SK-N-SH (cell line): Measurements from ENCODE around the gene ARHGAP1. TPM values are rescaled to one million over a fixed set of nuclear protein-coding genes. Genes with fewer than 3 reads are reported as not detected.

ENCODE experiments used
- CTCF ChIA-PET: fragments of 300-600, 350-600 bp; formaldehyde crosslinking; extraction: SDS; loops from one replicate; lab custom pipeline; 2021; lab: Yijun Ruan, JAX
- POLR2A ChIA-PET: fragments of 350-600 bp; sonication (Branson Sonifier 250); formaldehyde crosslinking; extraction: SDS; loops from one replicate; lab custom pipeline; 2020; ENCODE audit warnings: antibody characterized with exemption, inconsistent platforms; lab: Yijun Ruan, JAX
- DNase-seq: peaks from one replicate; pipeline ENCODE4 v3.0.0; 2012
- H2AFZ ChIP-seq: fragments of 200-600 bp; sonication (generic); 2 replicates; pipeline ENCODE4 v1.8.1; 2016; ENCODE audit warnings: antibody characterized with exemption, mild to moderate bottlenecking, low read depth
- H3F3A ChIP-seq: fragments of 200-600 bp; sonication (generic); replicated peaks from 2 replicates; pipeline ENCODE3; 2016; ENCODE audit warnings: antibody characterized with exemption, mild to moderate bottlenecking; ENCODE audit not compliant: insufficient read depth
- H3K27ac ChIP-seq, 2 experiments: fragments of 200-500 bp in 1 of 2; fragments of 200-600 bp in 1 of 2; sonication (Bioruptor generic) in 1 of 2; sonication (generic), shearing (Covaris generic) in 1 of 2; 2 replicates each; pipeline versions ENCODE4 v1.5.1 to v1.6.1; 2014 to 2016; ENCODE audit warnings: low read depth in 2 of 2, inconsistent platforms in 1 of 2, low read length in 1 of 2, mild to moderate bottlenecking in 1 of 2, mixed read lengths in 1 of 2
- H3K27me3 ChIP-seq: fragments of 200-600 bp; sonication (generic), shearing (Covaris generic); 2 replicates; pipeline ENCODE4 v1.6.1; 2016; ENCODE audit warnings: mixed run types; ENCODE audit not compliant: insufficient read depth
- H3K36me3 ChIP-seq, 2 experiments: fragments of 200-500 bp in 1 of 2; fragments of 200-600 bp in 1 of 2; sonication (Bioruptor generic) in 1 of 2; sonication (generic) in 1 of 2; replicated peaks in 1 of 2; 2 replicates each; pipeline versions ENCODE3 to v1.5.1; 2014 to 2016; ENCODE audit warnings: low read length in 1 of 2, mild to moderate bottlenecking in 1 of 2; ENCODE audit not compliant: insufficient read depth in 2 of 2, control insufficient read depth in 1 of 2
- H3K4me1 ChIP-seq, 2 experiments: fragments of 200-500 bp in 1 of 2; fragments of 200-600 bp in 1 of 2; sonication (Bioruptor generic) in 1 of 2; sonication (generic), shearing (Covaris generic) in 1 of 2; 2 replicates each; pipeline versions ENCODE4 v1.5.1 to v1.6.1; 2014 to 2016; ENCODE audit warnings: low read depth in 1 of 2, low read length in 1 of 2, mixed run types in 1 of 2; ENCODE audit not compliant: insufficient read depth in 2 of 2, control insufficient read depth in 1 of 2
- H3K4me2 ChIP-seq: fragments of 200-600 bp; sonication (generic), shearing (Covaris generic); 2 replicates; pipeline ENCODE4 v1.6.1; 2017; ENCODE audit warnings: mixed run types
- H3K4me3 ChIP-seq, 2 experiments: fragments of 200-500 bp in 1 of 2; fragments of 200-600 bp in 1 of 2; sonication (Bioruptor generic) in 1 of 2; sonication (generic), shearing (Covaris generic) in 1 of 2; 2 replicates each; pipeline versions ENCODE4 v1.5.1 to v1.8.1; 2014 to 2016; ENCODE audit warnings: low read depth in 2 of 2, inconsistent platforms in 1 of 2, low read length in 1 of 2, mild to moderate bottlenecking in 1 of 2, mixed read lengths in 1 of 2, moderate library complexity in 1 of 2
- H3K79me2 ChIP-seq: fragments of 200-600 bp; sonication (generic); 2 replicates; pipeline ENCODE4 v1.8.1; 2017; ENCODE audit warnings: mild to moderate bottlenecking; ENCODE audit not compliant: insufficient read depth
- H3K9ac ChIP-seq: fragments of 200-600 bp; sonication (generic); 2 replicates; pipeline ENCODE4 v1.6.1; 2017; ENCODE audit warnings: mixed run types
- H3K9me2 ChIP-seq: fragments of 200-600 bp; sonication (generic); 2 replicates; pipeline ENCODE4 v1.6.1; 2017; ENCODE audit warnings: mixed run types
- H3K9me3 ChIP-seq: fragments of 200-600 bp; sonication (generic); 2 replicates; pipeline ENCODE4 v1.6.1; 2017; ENCODE audit warnings: mixed run types, mild to moderate bottlenecking, moderate library complexity
- H4K20me1 ChIP-seq: fragments of 200-600 bp; sonication (generic); 2 replicates; pipeline ENCODE4 v1.6.1; 2017; ENCODE audit warnings: mild to moderate bottlenecking, mixed run types; ENCODE audit not compliant: insufficient read depth
- ELF1 ChIP-seq: IDR thresholded peaks from 2 replicates; pipeline ENCODE4 v1.4.0; 2012
- EZH2phosphoT487 ChIP-seq: fragments of 200-600 bp; sonication (generic); IDR thresholded peaks from 2 replicates; pipeline ENCODE4 v1.6.1; 2017; ENCODE audit warnings: low read depth, mixed run types, mild to moderate bottlenecking, antibody characterized with exemption, moderate library complexity, borderline replicate concordance
- RFX5 ChIP-seq: IDR thresholded peaks from 2 replicates; pipeline ENCODE4 v1.6.1; 2012; ENCODE audit warnings: mild to moderate bottlenecking, improper control_type of control experiment, low read length
- YY1 ChIP-seq: IDR thresholded peaks from 2 replicates; pipeline ENCODE4 v1.4.0; 2012; ENCODE audit warnings: low read depth, mild to moderate bottlenecking
- WGBS: methylation state at CpG from one replicate; pipeline ENCODE4 v1.1.6; 2017; ENCODE audit warnings: low lambda C conversion rate; 5-methylcytosine and 5-hydroxymethylcytosine counted together
- polyA plus RNA-seq, 3 experiments: library from polyadenylated mRNA; depleted of rRNA; stranded (reverse); fragments of >200 nt; gene quantifications; 2 replicates each; pipeline ENCODE4 v1.2.3, GENCODE V29; 2012

The ARHGAP1 gene
- polyA plus RNA-seq, 1 of the 3 experiments (the other 2 are of a cell fraction): 27.1 TPM

GRCh38 chr11:46628961-46629360 lies 71.5 kb downstream of the ARHGAP1 start:
- Histone ChIP-seq H4K20me1 (no peaks in the 10 kb centered on the region), H3K9me2 (no peaks in the 10 kb centered on the region), H3K79me2 (peaks cover 35% of the 10 kb centered on the region), H3K27ac (no peak overlapping the region), H3K4me3 (no peak overlapping the region), H2AFZ (no peak overlapping the region), H3K9ac (no peak overlapping the region), H3K4me1 (no peaks in the 10 kb centered on the region), H3K36me3 (peaks cover 19 to 34% of the 10 kb centered on the region in 2 experiments), H3F3A (peaks cover 5% of the 10 kb centered on the region), H3K4me2 (no peak overlapping the region), H3K27me3 (no peaks in the 10 kb centered on the region), H3K9me3 (no peaks in the 10 kb centered on the region)
- POLR2A ChIA-PET: no interaction called here
- DNase-seq: no peak
- CTCF ChIA-PET: no interaction called here
- 87% methylated on average over 6 of the region's 6 CpGs for WGBS
- TF ChIP-seq YY1 (no peak), EZH2phosphoT487 (no peak), ELF1 (no peak), RFX5 (no peak)

Other genes starting within 250 kb of the ARHGAP1 start
- gene AMBRA1, start 106.6 kb downstream of the ARHGAP1 start, polyA plus RNA-seq (2012; rRNA removed): 10.0 and 10.4 TPM in 2 replicates
- 2.4 and 3.3 TPM in 2 replicates for gene HARBI1, start 83.4 kb downstream of the ARHGAP1 start, polyA plus RNA-seq (2012; rRNA removed)
- 39.4 and 52.8 TPM in 2 replicates for gene ATG13, start 83.1 kb downstream of the ARHGAP1 start, polyA plus RNA-seq (2012; rRNA removed)
- 5.9 and 7.1 TPM in 2 replicates for gene ZNF408, start 412 bp upstream of the ARHGAP1 start, polyA plus RNA-seq (2012; rRNA removed)
- gene F2, start 18.6 kb upstream of the ARHGAP1 start, polyA plus RNA-seq (2012; rRNA removed): 0.07 TPM in 1 of 2 replicates, not detected in the other
- 51.7 and 63.7 TPM in 2 replicates for gene CKAP5, start 145.7 kb upstream of the ARHGAP1 start, polyA plus RNA-seq (2012; rRNA removed)
- gene LRP4, start 217.9 kb upstream of the ARHGAP1 start, polyA plus RNA-seq (2012; rRNA removed): 6.7 and 10.9 TPM in 2 replicates
- gene CSTPP1, start 236.1 kb upstream of the ARHGAP1 start, polyA plus RNA-seq (2012; rRNA removed): 37.2 and 85.7 TPM in 2 replicates